ENCODE results near the gene SCD5.
A peak's percentile ranks its signal among the peaks of the same experiment; 100 is the strongest.

SCD5 gene

DNA sequence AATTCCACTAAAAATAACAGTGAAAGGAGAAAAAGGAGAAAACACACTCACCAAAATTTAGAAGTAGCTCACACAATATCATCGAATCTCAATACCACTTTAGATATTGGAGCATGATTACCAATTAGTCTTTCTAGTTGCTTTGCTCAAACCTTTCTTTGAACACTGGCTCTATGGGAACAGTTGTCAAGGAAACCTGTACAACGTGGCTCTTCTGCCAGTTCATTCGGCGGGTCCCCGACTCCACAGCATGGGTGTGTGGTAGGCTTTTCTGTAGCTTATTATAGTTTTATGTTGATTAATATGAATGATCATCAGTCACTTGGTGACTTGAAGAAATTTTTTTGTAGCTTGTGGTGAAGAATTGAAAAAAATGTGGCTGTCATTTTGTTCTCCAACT lies 186.6 kb downstream of the SCD5 start:
- TF ChIP-seq, protein P1, sequence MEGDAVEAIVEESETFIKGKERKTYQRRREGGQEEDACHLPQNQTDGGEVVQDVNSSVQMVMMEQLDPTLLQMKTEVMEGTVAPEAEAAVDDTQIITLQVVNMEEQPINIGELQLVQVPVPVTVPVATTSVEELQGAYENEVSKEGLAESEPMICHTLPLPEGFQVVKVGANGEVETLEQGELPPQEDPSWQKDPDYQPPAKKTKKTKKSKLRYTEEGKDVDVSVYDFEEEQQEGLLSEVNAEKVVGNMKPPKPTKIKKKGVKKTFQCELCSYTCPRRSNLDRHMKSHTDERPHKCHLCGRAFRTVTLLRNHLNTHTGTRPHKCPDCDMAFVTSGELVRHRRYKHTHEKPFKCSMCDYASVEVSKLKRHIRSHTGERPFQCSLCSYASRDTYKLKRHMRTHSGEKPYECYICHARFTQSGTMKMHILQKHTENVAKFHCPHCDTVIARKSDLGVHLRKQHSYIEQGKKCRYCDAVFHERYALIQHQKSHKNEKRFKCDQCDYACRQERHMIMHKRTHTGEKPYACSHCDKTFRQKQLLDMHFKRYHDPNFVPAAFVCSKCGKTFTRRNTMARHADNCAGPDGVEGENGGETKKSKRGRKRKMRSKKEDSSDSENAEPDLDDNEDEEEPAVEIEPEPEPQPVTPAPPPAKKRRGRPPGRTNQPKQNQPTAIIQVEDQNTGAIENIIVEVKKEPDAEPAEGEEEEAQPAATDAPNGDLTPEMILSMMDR (IDR thresholded peaks at IDR 0.05) = no peak
- no peak for TF ChIP-seq ZFX (IDR thresholded peaks at IDR 0.05; ENCODE audit: borderline replicate concordance)
- H3K27ac ChIP-seq = no peak overlapping the region

DNA sequence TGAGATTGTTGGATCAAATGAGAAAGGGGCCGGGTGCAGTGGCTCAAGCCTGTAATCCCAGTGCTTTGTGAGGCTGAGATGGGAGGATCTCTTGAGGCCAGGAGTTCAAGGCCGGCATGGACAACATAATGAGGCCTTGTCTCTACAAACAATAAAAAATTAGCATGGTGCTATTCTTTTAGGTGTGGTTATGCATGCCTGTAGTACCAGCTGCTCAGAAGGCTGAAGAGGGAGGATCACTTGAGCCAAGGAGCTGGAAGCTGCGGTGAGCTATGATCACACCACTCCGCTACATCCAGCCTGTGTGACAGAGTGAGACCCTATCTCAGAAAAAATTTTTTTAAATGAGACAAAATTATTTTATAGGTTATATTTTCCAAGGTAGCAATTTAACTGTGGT lies 187.1 kb downstream of the SCD5 start:
- TF ChIP-seq ZFX (IDR thresholded peaks at IDR 0.05; ENCODE audit: borderline replicate concordance) = no peak
- TF ChIP-seq, protein P1 (IDR thresholded peaks at IDR 0.05) = no peak

DNA sequence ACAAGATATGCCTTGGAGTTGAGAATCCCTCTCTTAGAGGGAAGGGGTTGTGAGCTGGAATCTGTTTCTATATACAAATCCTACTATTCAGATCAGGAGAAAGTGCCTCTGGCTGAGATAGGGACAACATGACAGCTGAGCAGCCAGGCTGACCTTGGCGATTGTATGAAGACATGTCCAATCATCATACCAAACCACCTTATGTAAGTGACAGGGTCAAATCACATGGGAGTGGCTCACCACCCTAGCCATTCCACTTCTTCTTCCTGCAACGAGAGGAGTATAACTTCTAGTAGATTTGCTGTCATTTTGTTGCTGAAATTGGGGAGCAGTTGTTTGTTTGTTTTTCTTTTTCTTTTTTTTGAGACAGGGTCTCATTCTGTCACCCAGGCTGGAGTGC lies 188.6 kb downstream of the SCD5 start:
- H3K27ac ChIP-seq = no peak overlapping the region
- TF ChIP-seq, protein P1 (IDR thresholded peaks at IDR 0.05) = no peak
- TF ChIP-seq ZFX (IDR thresholded peaks at IDR 0.05; ENCODE audit: borderline replicate concordance) = no peak

More for the DNA sequence above, 187.1 kb downstream of the SCD5 start:
- H3K27ac ChIP-seq = no peak overlapping the region

DNA sequence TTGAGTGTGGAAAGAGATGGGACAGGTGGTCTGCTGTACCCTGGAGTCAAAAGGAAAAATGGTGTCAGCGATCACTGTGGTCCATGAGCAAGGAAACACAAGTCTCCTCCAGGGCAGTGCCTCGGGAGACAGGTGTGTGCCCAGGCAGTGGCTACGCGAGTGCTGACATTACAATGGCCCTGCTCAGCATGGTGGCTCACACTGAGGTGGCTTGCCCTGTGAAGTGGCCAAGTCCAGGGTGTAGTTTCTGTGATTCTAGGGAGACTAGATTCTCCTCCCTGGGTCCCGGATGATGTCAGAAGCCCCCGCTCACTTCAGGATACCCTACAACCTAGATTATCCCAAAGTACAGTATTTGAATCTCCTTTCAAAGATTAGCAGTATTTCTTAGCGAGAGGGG lies 192.0 kb downstream of the SCD5 start:
- no peak for TF ChIP-seq ZFX (IDR thresholded peaks at IDR 0.05; ENCODE audit: borderline replicate concordance)
- TF ChIP-seq, protein P1 (IDR thresholded peaks at IDR 0.05) = no peak
- no peak overlapping the region for H3K27ac ChIP-seq

DNA sequence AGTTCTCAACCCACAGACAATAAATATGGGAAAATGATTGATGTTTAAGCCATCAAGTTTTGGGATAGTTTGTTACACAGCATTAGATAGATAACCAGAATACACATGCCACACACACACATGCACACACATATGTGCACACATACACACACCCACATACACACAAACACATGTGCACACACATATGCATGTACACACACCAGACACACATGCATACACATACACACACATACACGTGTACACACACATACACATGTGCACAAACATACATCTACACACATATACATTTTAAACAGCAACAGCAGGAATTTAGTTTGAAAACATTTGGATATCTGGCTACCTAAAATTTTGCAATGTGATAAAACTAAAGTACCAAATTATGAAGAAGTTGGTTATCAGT lies 194.1 kb downstream of the SCD5 start:
- TF ChIP-seq ZFX (IDR thresholded peaks at IDR 0.05; ENCODE audit: borderline replicate concordance) = no peak
- TF ChIP-seq, protein P1 (IDR thresholded peaks at IDR 0.05) = no peak
- H3K27ac ChIP-seq = no peak overlapping the region

DNA sequence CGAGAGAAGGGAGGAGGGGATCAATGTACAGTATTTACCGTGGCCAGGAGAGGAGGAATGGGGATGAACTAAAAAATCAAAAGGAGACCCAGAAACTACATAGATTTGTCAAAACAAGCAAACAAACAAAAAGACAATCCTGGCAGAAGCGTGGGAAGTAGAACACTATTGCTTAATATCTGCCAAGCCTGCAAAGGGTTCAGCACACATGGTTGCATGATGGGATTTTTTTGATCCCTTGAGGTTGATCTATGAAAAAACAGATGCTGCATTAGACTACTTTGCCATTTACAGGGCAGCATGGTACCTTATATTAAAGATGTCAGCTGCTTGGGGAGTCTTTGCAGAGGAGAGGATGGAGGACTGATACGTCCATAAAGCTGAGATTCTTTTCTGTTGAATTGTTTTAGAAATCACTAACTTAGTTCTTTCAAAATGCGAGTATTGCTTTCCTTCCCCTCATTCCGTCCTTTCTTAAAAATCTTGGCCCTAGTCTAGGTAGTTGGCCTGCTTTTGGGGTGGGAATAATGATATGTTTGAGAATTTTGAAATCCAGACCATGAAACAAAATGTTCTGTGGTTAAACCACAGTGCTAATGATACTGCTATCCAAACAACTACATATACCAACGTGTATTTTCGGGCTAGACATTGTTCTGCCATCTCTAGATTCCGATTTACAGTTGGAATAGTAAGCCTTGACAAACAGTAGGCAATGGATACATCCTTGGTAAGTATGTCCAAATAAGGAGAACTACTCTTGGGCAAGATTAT lies 197.2 kb downstream of the SCD5 start:
- TF ChIP-seq ZFX (IDR thresholded peaks at IDR 0.05; ENCODE audit: borderline replicate concordance) = no peak
- TF ChIP-seq, protein P1 (IDR thresholded peaks at IDR 0.05) = no peak

DNA sequence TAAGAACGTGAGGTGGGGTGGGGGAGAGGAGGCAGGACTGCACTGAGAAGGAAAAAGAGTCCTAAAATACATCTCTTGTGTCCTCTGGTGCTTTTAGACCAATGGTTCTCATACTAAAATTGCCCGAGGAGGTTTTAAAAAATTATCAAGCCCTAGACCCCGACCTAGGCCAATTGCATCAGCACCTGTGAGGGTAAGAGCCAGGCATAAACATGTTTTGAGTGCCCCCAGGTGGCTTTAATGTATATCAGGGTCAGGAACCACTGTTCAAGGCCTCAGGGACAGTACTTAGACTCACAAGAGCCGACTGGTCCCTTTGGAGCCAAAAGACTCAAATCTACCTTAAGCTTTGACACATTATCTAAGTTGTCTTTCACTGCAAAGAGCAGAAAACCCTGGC lies 199.3 kb downstream of the SCD5 start:
- no peak overlapping the region for H3K27ac ChIP-seq
- TF ChIP-seq, protein P1 (IDR thresholded peaks at IDR 0.05) = peak; percentile 21
- no peak for TF ChIP-seq ZFX (IDR thresholded peaks at IDR 0.05; ENCODE audit: borderline replicate concordance)

More for the DNA sequence above, 197.2 kb downstream of the SCD5 start:
- no peak overlapping the region for H3K27ac ChIP-seq

Measured in 22Rv1 (cell line).